GM23338 (cell line): ENCODE measurements around the gene TAF1D. TPM values are rescaled to one million over a fixed set of nuclear protein-coding genes. Genes with fewer than 3 reads are reported as not detected.
A peak's percentile ranks its signal among the peaks of the same experiment; 100 is the strongest.

Experiments used
- ATAC-seq: fragments of 200-7000 bp; cut with Tn5 transposase; 3 replicates; pipeline ENCODE4 v1.9.1; 2020
- DNase-seq: peaks from one replicate; pipeline ENCODE4 v3.0.0-alpha.2; 2015; ENCODE audit warnings: low spot score
- H2AFZ ChIP-seq: fragments of 200-600 bp; sonication (generic); 2 replicates; pipeline ENCODE4 v1.8.0; 2016; ENCODE audit warnings: antibody characterized with exemption, mild to moderate bottlenecking, moderate library complexity
- H3F3A ChIP-seq: fragments of 200-600 bp; sonication (generic); replicated peaks from 2 replicates; pipeline ENCODE4 v1.8.0; 2017; ENCODE audit warnings: antibody characterized with exemption, mixed run types, low read depth
- H3K27ac ChIP-seq: fragments of 200-600 bp; sonication (generic); 2 replicates; pipeline ENCODE4 v1.6.1; 2016; ENCODE audit warnings: low read depth
- H3K27me3 ChIP-seq: fragments of 200-600 bp; sonication (generic); 2 replicates; pipeline ENCODE4 v1.8.0; 2016; ENCODE audit warnings: mild to moderate bottlenecking, mixed run types, moderate library complexity; ENCODE audit not compliant: insufficient read depth
- H3K36me3 ChIP-seq: fragments of 200-600 bp; sonication (generic); 2 replicates; pipeline ENCODE4 v1.8.0; 2016; ENCODE audit warnings: mild to moderate bottlenecking; ENCODE audit not compliant: insufficient read depth
- H3K4me1 ChIP-seq: fragments of 200-600 bp; sonication (generic); 2 replicates; pipeline ENCODE4 v1.8.0; 2016; ENCODE audit warnings: mild to moderate bottlenecking, moderate library complexity; ENCODE audit not compliant: insufficient read depth
- H3K4me2 ChIP-seq: fragments of 200-600 bp; sonication (generic); 2 replicates; pipeline ENCODE4 v1.7.1; 2017; ENCODE audit warnings: mixed run types
- H3K4me3 ChIP-seq: fragments of 200-600 bp; sonication (generic); 2 replicates; pipeline ENCODE4 v1.6.1; 2016; ENCODE audit warnings: mixed run types
- H3K79me2 ChIP-seq: fragments of 200-600 bp; sonication (generic); replicated peaks from 2 replicates; pipeline ENCODE4 v1.8.0; 2017; ENCODE audit warnings: mild to moderate bottlenecking; ENCODE audit not compliant: insufficient read depth
- H3K9me2 ChIP-seq: fragments of 200-600 bp; sonication (generic); 2 replicates; pipeline ENCODE4 v1.8.0; 2017; ENCODE audit not compliant: insufficient read depth
- H4K20me1 ChIP-seq: fragments of 200-600 bp; sonication (generic); replicated peaks from 2 replicates; pipeline ENCODE4 v1.8.0; 2017; ENCODE audit warnings: mild to moderate bottlenecking; ENCODE audit not compliant: insufficient read depth
- H3K27ac Mint-ChIP-seq: 2 replicates; pipeline ENCODE4 v1.8.0; 2020; ENCODE audit warnings: inconsistent platforms, mild to moderate bottlenecking, moderate library complexity, mixed read lengths
- H3K27me3 Mint-ChIP-seq: 3 replicates; pipeline ENCODE4 v1.8.0; 2022; ENCODE audit warnings: low read depth, mild to moderate bottlenecking, moderate library complexity, mixed read lengths, inconsistent platforms; ENCODE audit not compliant: insufficient read depth, poor library complexity
- H3K36me3 Mint-ChIP-seq: 3 replicates; pipeline ENCODE4 v1.8.0; 2021; ENCODE audit warnings: low read depth, mild to moderate bottlenecking, inconsistent platforms, moderate library complexity, mixed read lengths
- H3K4me1 Mint-ChIP-seq: 3 replicates; pipeline ENCODE4 v1.8.0; 2020; ENCODE audit warnings: mild to moderate bottlenecking, inconsistent platforms, mixed read lengths
- H3K4me3 Mint-ChIP-seq: 3 replicates; pipeline ENCODE4 v1.8.0; 2021; ENCODE audit warnings: moderate library complexity, mild to moderate bottlenecking, inconsistent platforms, mixed read lengths
- H3K9me3 Mint-ChIP-seq: 3 replicates; pipeline ENCODE4 v1.8.0; 2020; ENCODE audit warnings: moderate library complexity, mild to moderate bottlenecking, inconsistent platforms, mixed read lengths
- CREB1 ChIP-seq: fragments of 250-450 bp; sonication (Bioruptor Pico); IDR thresholded peaks from 2 replicates; pipeline ENCODE4 v1.5.0; 2020; ENCODE audit warnings: low read depth, mild to moderate bottlenecking, moderate library complexity
- CTCF ChIP-seq, 2 experiments: fragments of 200-600 bp in 1 of 2; sonication (generic) in 1 of 2; conservative IDR thresholded peaks; 2 replicates each; pipeline versions ENCODE4 v1.5.1 to v1.6.1; 2016 to 2017; ENCODE audit warnings: antibody characterized with exemption in 2 of 2, low read depth in 2 of 2, mild to moderate bottlenecking in 2 of 2, moderate library complexity in 1 of 2
- ETS1 ChIP-seq: IDR thresholded peaks from 2 replicates; pipeline ENCODE4 v1.6.1; 2016; ENCODE audit warnings: antibody characterized with exemption
- EZH2 ChIP-seq: fragments of 200-600 bp; sonication (generic); IDR thresholded peaks from one replicate; pipeline ENCODE4 v1.8.0; 2017; ENCODE audit warnings: antibody characterized with exemption, mild to moderate bottlenecking, low read depth; ENCODE audit not compliant: unreplicated experiment
- JUNB ChIP-seq: IDR thresholded peaks from one replicate; pipeline ENCODE4 v1.6.1; 2016; ENCODE audit warnings: antibody characterized with exemption; ENCODE audit not compliant: unreplicated experiment
- POLR2AphosphoS5 ChIP-seq: IDR thresholded peaks from 2 replicates; pipeline ENCODE4 v1.6.1; 2016; ENCODE audit warnings: antibody characterized with exemption, low read depth
- REST ChIP-seq: IDR thresholded peaks from one replicate; pipeline ENCODE4 v1.6.1; 2018; ENCODE audit warnings: antibody characterized with exemption; ENCODE audit not compliant: unreplicated experiment
- STAT1 ChIP-seq: IDR thresholded peaks from one replicate; pipeline ENCODE4 v1.6.1; 2016; ENCODE audit warnings: antibody characterized with exemption; ENCODE audit not compliant: unreplicated experiment
- long read RNA-seq: library from polyadenylated mRNA; unstranded; transcript quantifications from one replicate; pipeline ENCODE4 v2.0.0, GENCODE V29; 2020; ENCODE audit not compliant: unreplicated experiment
- polyA plus RNA-seq: library from polyadenylated mRNA; unstranded; fragments of >200 nt; fragmentation: Nextera tagmentation; extraction: Ambion mirVana; gene quantifications from 2 replicates; pipeline ENCODE4 v1.2.1, GENCODE V29; 2016
- total RNA-seq: library from RNA; depleted of rRNA; stranded (reverse); fragments of >200 nt; shearing (Covaris generic); gene quantifications from 2 replicates; pipeline ENCODE4 v1.2.3, GENCODE V29; 2014; rRNA removed

TAF1D gene
- total RNA-seq, result 240 and 256 TPM in 2 replicates
- 199 and 246 TPM in 2 replicates for polyA plus RNA-seq
- long read RNA-seq, partial matches to known transcripts, result 19 of 29 reads
- long read RNA-seq, other reads (novel, unspliced or antisense), result 8 of 29 reads

- H3K36me3 Mint-ChIP-seq, result peaks cover 52% of the 10 kb centered on the region
- no peaks in the 10 kb centered on the region for H3K9me2 ChIP-seq
- H3K4me2 ChIP-seq, result peak within 1 kb of the TSS; percentile 80
- H3K27me3 Mint-ChIP-seq, result peaks cover 22% of the 10 kb centered on the region
- ATAC-seq, result peak; percentile 80
- peak within 1 kb of the TSS; percentile 100 for H3K4me3 Mint-ChIP-seq
- TF ChIP-seq ETS1, result peak; percentile 72; the same call in 1 of the 2 replicates
- peak in 1 of 2 experiments; percentile 7; a peak in 1 of 4 replicates for TF ChIP-seq CTCF (conservative IDR thresholded peaks at IDR 0.05; ENCODE audit: low read depth in 2 of 2)
- TF ChIP-seq CREB1 (CRISPR knock-in tag), result peak; percentile 53; the same call in 1 of the 2 replicates
- no peak for TF ChIP-seq EZH2
- peak; percentile 99 for TF ChIP-seq POLR2AphosphoS5
- no peak for TF ChIP-seq STAT1
- peak within 1 kb of the TSS; percentile 90 for H3K27ac ChIP-seq
- H3K27ac Mint-ChIP-seq, result peak within 1 kb of the TSS; percentile 100
- H3K9me3 Mint-ChIP-seq, result peaks cover 7% of the 10 kb centered on the region; the same call in 2 of the 3 replicates
- peaks cover 39% of the 10 kb centered on the region for H3K4me1 Mint-ChIP-seq
- peak; percentile 99 for DNase-seq
- H3K79me2 ChIP-seq, result peaks cover 81% of the 10 kb centered on the region
- H3K4me1 ChIP-seq, result peaks cover 22% of the 10 kb centered on the region
- peaks cover 16% of the 10 kb centered on the region for H3F3A ChIP-seq
- no peaks in the 10 kb centered on the region for H3K27me3 ChIP-seq
- peak within 1 kb of the TSS; percentile 90 for H2AFZ ChIP-seq
- H3K4me3 ChIP-seq, result peak within 1 kb of the TSS; percentile 63
- H3K36me3 ChIP-seq, result peaks cover 37% of the 10 kb centered on the region
- peaks cover 29% of the 10 kb centered on the region for H4K20me1 ChIP-seq
These were observed at the start of gene TAF1D, which contains the start of gene C11orf54 for GRCh38 chr11:93741094-93741881. Gene TAF1D, minus strand, starts transcription at chr11:93741495. Its CDS starts 2,191 bp downstream, at chr11:93739304. Gene C11orf54, plus strand, starts transcription at chr11:93741672. Its CDS starts 5,722 bp downstream, at chr11:93747394.

GRCh38 chr11:93784935-93785360 is 43.7 kb upstream of the TAF1D start:
- H3K4me3 ChIP-seq, result peak overlapping the region; percentile 93
- Mint-ChIP-seq H3K27me3 (peaks cover 4% of the 10 kb centered on the region), H3K4me1 (peaks cover 20% of the 10 kb centered on the region), H3K4me3 (peak overlapping the region; percentile 92), H3K9me3 (0 out of 3 replicates have a peak, but pooled peaks cover 1% of the 10 kb centered on the region), H3K27ac (peak overlapping the region; percentile 93), H3K36me3 (peaks cover 46% of the 10 kb centered on the region)
- ATAC-seq, result peak; percentile 20
- H3K9me2 ChIP-seq, result no peaks in the 10 kb centered on the region
- H3F3A ChIP-seq, result no peaks in the 10 kb centered on the region
- peak overlapping the region; percentile 96 for H3K27ac ChIP-seq
- H2AFZ ChIP-seq, result peak overlapping the region; percentile 35; the same call in 1 of the 2 replicates
- peaks cover 45% of the 10 kb centered on the region for H4K20me1 ChIP-seq
- peaks cover 24% of the 10 kb centered on the region for H3K36me3 ChIP-seq
- H3K4me2 ChIP-seq, result peak overlapping the region; percentile 97
- H3K4me1 ChIP-seq, result peaks cover 16% of the 10 kb centered on the region
- DNase-seq, result peak; percentile 48
- no peaks in the 10 kb centered on the region for H3K27me3 ChIP-seq
- peaks cover 63% of the 10 kb centered on the region for H3K79me2 ChIP-seq
- TF ChIP-seq JUNB, result no peak
- TF ChIP-seq EZH2, result no peak
- TF ChIP-seq REST, result no peak
